HepG2 (cell line): ENCODE measurements around the gene PPCS. TPM values are rescaled to one million over a fixed set of nuclear protein-coding genes. Genes with fewer than 3 reads are reported as not detected.

Source experiments
- FOXA3 ChIP-seq: IDR thresholded peaks from 2 replicates; pipeline ENCODE4 v1.6.1; 2016; ENCODE audit warnings: missing genetic modification reagents, missing compliant biosample characterization
- GPBP1L1 ChIP-seq: sonication (generic); formaldehyde crosslinking; IDR thresholded peaks from 2 replicates; pipeline ENCODE4 v1.5.0; 2020; ENCODE audit warnings: mild to moderate bottlenecking, missing genetic modification reagents
- HNF4G ChIP-seq, 2 experiments: sonication (generic) in 1 of 2; formaldehyde crosslinking in 1 of 2; IDR thresholded peaks; 2 replicates each; pipeline versions ENCODE4 v1.4.0 to v1.6.1; 2011 to 2020; ENCODE audit warnings: borderline replicate concordance in 2 of 2, low read depth in 2 of 2, mild to moderate bottlenecking in 2 of 2, low read length in 1 of 2, missing genetic modification reagents in 1 of 2, moderate library complexity in 1 of 2
- LCORL ChIP-seq, 2 experiments: fragments of 450-650 bp in 1 of 2; sonication (generic) in 1 of 2; formaldehyde crosslinking in 1 of 2; IDR thresholded peaks; 2 replicates each; pipeline versions ENCODE4 v1.5.0 to v1.6.1; 2017 to 2020; ENCODE audit warnings: antibody characterized with exemption in 1 of 2, missing genetic modification reagents in 1 of 2
- NFKBIZ ChIP-seq: IDR thresholded peaks from 2 replicates; pipeline ENCODE4 v1.6.1; 2018; ENCODE audit warnings: missing genetic modification reagents, missing compliant biosample characterization
- SMC3 ChIP-seq: IDR thresholded peaks from 2 replicates; pipeline ENCODE4 v1.6.1; 2011; ENCODE audit warnings: low read length, improper control_type of control experiment
- SP1 ChIP-seq, 2 experiments: fragments of 450-650 bp in 1 of 2; sonication (generic) in 1 of 2; formaldehyde crosslinking in 1 of 2; IDR thresholded peaks; 2 replicates each; pipeline versions ENCODE4 v1.4.0 to v1.6.1; 2016 to 2020; ENCODE audit warnings: missing genetic modification reagents in 1 of 2
- THAP8 ChIP-seq: sonication (generic); formaldehyde crosslinking; IDR thresholded peaks from 2 replicates; pipeline ENCODE4 v1.5.1; 2020; ENCODE audit warnings: missing genetic modification reagents, mild to moderate bottlenecking, borderline replicate concordance
- ZFP41 ChIP-seq: sonication (generic); formaldehyde crosslinking; IDR thresholded peaks from 2 replicates; pipeline ENCODE4 v1.4.0; 2020; ENCODE audit warnings: mild to moderate bottlenecking, missing genetic modification reagents, borderline replicate concordance
- ZNF205 ChIP-seq: IDR thresholded peaks from 2 replicates; pipeline ENCODE4 v1.6.1; 2018; ENCODE audit warnings: missing biosample characterization, missing genetic modification reagents
- ZNF496 ChIP-seq: sonication (generic); formaldehyde crosslinking; IDR thresholded peaks from 2 replicates; pipeline ENCODE4 v1.8.1; 2023; ENCODE audit warnings: mild to moderate bottlenecking, moderate library complexity, missing genetic modification reagents; ENCODE audit not compliant: insufficient replicate concordance
- ZNF530 ChIP-seq: sonication (generic); formaldehyde crosslinking; IDR thresholded peaks from 2 replicates; pipeline ENCODE4 v1.5.0; 2020; ENCODE audit warnings: low read depth, mild to moderate bottlenecking, missing genetic modification reagents
- ZNF543 ChIP-seq: sonication (generic); formaldehyde crosslinking; IDR thresholded peaks from 2 replicates; pipeline ENCODE4 v1.4.0; 2020; ENCODE audit warnings: mild to moderate bottlenecking, missing genetic modification reagents
- ZNF562 ChIP-seq: sonication (generic); formaldehyde crosslinking; IDR thresholded peaks from 2 replicates; pipeline ENCODE4 v1.8.0; 2022; ENCODE audit warnings: missing genetic modification reagents, borderline replicate concordance
- ZNF713 ChIP-seq: sonication (generic); formaldehyde crosslinking; IDR thresholded peaks from 2 replicates; pipeline ENCODE4 v1.4.0; 2020; ENCODE audit warnings: mild to moderate bottlenecking, missing genetic modification reagents
- ZNF781 ChIP-seq: sonication (generic); formaldehyde crosslinking; IDR thresholded peaks from 2 replicates; pipeline ENCODE4 v1.5.1; 2020; ENCODE audit warnings: borderline replicate concordance, mild to moderate bottlenecking, missing genetic modification reagents; ENCODE audit errors: not compliant biosample characterization
- polyA plus RNA-seq, 8 experiments: library from polyadenylated mRNA; depleted of rRNA in 3 of 8; stranded (reverse) in 7 of 8; unstranded in 1 of 8; fragments of >200 nt; fragmentation: Illumina TruSeq in 4 of 8; extraction: Trizol in 4 of 8; gene quantifications; 2 replicates each; pipeline versions ENCODE4 v1.2.1 to v1.2.3, GENCODE V29; 2011 to 2016; ENCODE audit warnings: low read depth in 4 of 8, missing spikeins in 1 of 8, mixed read lengths in 1 of 8; ENCODE audit not compliant: insufficient read depth in 1 of 8
- total RNA-seq, 5 experiments: library from RNA; depleted of rRNA; stranded (reverse); fragments of >200 nt; fragmentation: Illumina TruSeq; extraction: Trizol; gene quantifications; 2 replicates each; pipeline ENCODE4 v1.2.3, GENCODE V29; 2016; ENCODE audit warnings: low read depth in 1 of 5
- TF ChIP-seq, protein P1 (sequence below): IDR thresholded peaks from 2 replicates; pipeline ENCODE4 v1.6.1; 2016
- TF ChIP-seq, protein P2 (sequence below): sonication (generic); formaldehyde crosslinking; IDR thresholded peaks from 2 replicates; pipeline ENCODE4 v1.4.0; 2020; ENCODE audit warnings: missing genetic modification reagents
- TF ChIP-seq, protein P3 (sequence below): sonication (generic); formaldehyde crosslinking; conservative IDR thresholded peaks from 2 replicates; pipeline ENCODE4 v1.4.0; 2020; ENCODE audit warnings: mild to moderate bottlenecking, missing genetic modification reagents, moderate library complexity
- TF ChIP-seq, protein P4 (sequence below): sonication (generic); formaldehyde crosslinking; IDR thresholded peaks from 2 replicates; pipeline ENCODE4 v1.4.0; 2020; ENCODE audit warnings: missing genetic modification reagents

Gene PPCS
- total and polyA plus RNA-seq, 2 of the 13 experiments (the other 11 are each of a cell fraction or from before 2014, with no cell fraction given): 13.4 to 38.9 TPM

- no peak for TF ChIP-seq HNF4G (IDR thresholded peaks at IDR 0.05; ENCODE audit: borderline replicate concordance, low read depth, low read length)
- TF ChIP-seq HNF4G (CRISPR knock-in tag; IDR thresholded peaks at IDR 0.05; ENCODE audit: borderline replicate concordance, low read depth): no peak
- TF ChIP-seq SP1 (IDR thresholded peaks at IDR 0.05): no peak
- no peak for TF ChIP-seq SP1 (CRISPR knock-in tag; IDR thresholded peaks at IDR 0.05)
- TF ChIP-seq GPBP1L1: no peak
- 0 out of 2 replicates have a peak, but pooled peaks have one; percentile 26 for TF ChIP-seq FOXA3 (CRISPR knock-in tag)
- TF ChIP-seq SMC3: no peak
- TF ChIP-seq ZNF530: no peak
- TF ChIP-seq, protein P1, sequence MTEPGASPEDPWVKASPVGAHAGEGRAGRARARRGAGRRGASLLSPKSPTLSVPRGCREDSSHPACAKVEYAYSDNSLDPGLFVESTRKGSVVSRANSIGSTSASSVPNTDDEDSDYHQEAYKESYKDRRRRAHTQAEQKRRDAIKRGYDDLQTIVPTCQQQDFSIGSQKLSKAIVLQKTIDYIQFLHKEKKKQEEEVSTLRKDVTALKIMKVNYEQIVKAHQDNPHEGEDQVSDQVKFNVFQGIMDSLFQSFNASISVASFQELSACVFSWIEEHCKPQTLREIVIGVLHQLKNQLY (CRISPR knock-in tag): 0 out of 2 replicates have a peak, but pooled peaks have one; percentile 27
- no peak for TF ChIP-seq ZNF562 (CRISPR knock-in tag)
- TF ChIP-seq NFKBIZ: no peak
- TF ChIP-seq, protein P2, sequence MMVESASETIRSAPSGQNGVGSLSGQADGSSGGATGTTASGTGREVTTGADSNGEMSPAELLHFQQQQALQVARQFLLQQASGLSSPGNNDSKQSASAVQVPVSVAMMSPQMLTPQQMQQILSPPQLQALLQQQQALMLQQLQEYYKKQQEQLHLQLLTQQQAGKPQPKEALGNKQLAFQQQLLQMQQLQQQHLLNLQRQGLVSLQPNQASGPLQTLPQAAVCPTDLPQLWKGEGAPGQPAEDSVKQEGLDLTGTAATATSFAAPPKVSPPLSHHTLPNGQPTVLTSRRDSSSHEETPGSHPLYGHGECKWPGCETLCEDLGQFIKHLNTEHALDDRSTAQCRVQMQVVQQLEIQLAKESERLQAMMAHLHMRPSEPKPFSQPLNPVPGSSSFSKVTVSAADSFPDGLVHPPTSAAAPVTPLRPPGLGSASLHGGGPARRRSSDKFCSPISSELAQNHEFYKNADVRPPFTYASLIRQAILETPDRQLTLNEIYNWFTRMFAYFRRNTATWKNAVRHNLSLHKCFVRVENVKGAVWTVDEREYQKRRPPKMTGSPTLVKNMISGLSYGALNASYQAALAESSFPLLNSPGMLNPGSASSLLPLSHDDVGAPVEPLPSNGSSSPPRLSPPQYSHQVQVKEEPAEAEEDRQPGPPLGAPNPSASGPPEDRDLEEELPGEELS (CRISPR knock-in tag): no peak
- no peak for TF ChIP-seq ZNF713 (CRISPR knock-in tag)
- TF ChIP-seq, protein P3, sequence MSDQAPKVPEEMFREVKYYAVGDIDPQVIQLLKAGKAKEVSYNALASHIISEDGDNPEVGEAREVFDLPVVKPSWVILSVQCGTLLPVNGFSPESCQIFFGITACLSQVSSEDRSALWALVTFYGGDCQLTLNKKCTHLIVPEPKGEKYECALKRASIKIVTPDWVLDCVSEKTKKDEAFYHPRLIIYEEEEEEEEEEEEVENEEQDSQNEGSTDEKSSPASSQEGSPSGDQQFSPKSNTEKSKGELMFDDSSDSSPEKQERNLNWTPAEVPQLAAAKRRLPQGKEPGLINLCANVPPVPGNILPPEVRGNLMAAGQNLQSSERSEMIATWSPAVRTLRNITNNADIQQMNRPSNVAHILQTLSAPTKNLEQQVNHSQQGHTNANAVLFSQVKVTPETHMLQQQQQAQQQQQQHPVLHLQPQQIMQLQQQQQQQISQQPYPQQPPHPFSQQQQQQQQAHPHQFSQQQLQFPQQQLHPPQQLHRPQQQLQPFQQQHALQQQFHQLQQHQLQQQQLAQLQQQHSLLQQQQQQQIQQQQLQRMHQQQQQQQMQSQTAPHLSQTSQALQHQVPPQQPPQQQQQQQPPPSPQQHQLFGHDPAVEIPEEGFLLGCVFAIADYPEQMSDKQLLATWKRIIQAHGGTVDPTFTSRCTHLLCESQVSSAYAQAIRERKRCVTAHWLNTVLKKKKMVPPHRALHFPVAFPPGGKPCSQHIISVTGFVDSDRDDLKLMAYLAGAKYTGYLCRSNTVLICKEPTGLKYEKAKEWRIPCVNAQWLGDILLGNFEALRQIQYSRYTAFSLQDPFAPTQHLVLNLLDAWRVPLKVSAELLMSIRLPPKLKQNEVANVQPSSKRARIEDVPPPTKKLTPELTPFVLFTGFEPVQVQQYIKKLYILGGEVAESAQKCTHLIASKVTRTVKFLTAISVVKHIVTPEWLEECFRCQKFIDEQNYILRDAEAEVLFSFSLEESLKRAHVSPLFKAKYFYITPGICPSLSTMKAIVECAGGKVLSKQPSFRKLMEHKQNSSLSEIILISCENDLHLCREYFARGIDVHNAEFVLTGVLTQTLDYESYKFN: peak; percentile 70
- TF ChIP-seq ZNF781 (CRISPR knock-in tag): no peak
- TF ChIP-seq LCORL (IDR thresholded peaks at IDR 0.05): no peak
- peak; percentile 38; the same call in 1 of the 2 replicates for TF ChIP-seq LCORL (CRISPR knock-in tag; IDR thresholded peaks at IDR 0.05)
- TF ChIP-seq ZNF205: no peak
- TF ChIP-seq ZNF496: no peak
- TF ChIP-seq, protein P4, sequence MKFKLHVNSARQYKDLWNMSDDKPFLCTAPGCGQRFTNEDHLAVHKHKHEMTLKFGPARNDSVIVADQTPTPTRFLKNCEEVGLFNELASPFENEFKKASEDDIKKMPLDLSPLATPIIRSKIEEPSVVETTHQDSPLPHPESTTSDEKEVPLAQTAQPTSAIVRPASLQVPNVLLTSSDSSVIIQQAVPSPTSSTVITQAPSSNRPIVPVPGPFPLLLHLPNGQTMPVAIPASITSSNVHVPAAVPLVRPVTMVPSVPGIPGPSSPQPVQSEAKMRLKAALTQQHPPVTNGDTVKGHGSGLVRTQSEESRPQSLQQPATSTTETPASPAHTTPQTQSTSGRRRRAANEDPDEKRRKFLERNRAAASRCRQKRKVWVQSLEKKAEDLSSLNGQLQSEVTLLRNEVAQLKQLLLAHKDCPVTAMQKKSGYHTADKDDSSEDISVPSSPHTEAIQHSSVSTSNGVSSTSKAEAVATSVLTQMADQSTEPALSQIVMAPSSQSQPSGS: no peak
- TF ChIP-seq ZFP41: no peak
- TF ChIP-seq ZNF543: no peak
- TF ChIP-seq THAP8 (CRISPR knock-in tag): no peak
These were observed 24.8 kb upstream of the PPCS start (continued) for GRCh38 chr1:42431514-42431913.
